Measurements from ENCODE around the gene CDK5R1.
"Not testable (repeated sequence)": the region's sequence is repeated elsewhere in the genome, so short reads cannot be mapped to it uniquely, and the experiment has no call there.

CDK5R1 gene

DNA sequence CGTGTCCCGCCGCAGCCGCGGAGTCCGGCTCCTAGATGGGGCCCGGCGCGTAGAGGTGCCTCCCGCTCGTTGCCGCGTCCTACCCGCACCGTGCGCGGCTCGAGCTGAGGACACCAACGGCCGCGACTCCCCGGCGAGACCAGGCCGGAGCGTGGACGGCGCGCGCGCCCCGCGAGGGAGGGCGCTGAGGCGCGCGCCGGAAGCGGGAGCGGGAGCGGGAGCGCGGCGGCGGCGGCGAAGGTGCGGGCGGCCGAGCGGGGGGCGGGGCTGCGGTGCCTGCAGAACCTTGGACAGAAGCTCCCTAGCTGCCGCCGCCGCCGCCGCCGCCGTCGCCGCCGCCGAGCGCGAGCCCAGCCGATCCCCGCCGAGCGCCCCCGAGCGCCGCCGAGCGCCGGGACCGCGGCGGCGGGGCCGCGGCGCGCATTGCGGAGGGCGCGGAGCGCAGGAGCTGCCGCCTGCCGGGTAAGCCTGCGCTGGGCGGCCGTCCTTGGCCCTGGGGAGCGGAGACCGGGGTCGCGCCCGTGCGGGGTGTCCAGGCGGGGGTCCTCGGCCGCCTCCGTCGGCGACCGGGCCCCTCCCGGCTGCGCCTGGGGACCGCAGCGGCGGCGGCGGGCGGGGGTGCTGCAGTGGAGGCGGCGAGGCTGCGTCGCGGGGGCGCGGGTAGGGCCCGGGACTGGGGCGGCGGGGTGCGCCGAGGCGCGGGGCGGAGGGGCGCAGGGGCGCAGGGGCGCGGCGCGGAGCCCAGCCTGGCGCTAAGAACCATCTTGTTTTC is at the start of gene CDK5R1:
Gene CDK5R1, plus strand, starts transcription at position 293 of the 772 bp plus-strand sequence. CDS start 628 bp downstream, outside the sequence.
- H3K4me3 ChIP-seq (ENCODE audit: low read depth, low read length), result peak within 1 kb of the TSS; percentile 69

- H3K4me3 ChIP-seq (ENCODE audit: low read depth, low read length), result no peak overlapping the region
Measured at GRCh38 chr17:32440722-32441121, 46.1 kb upstream of the CDK5R1 start.

DNA sequence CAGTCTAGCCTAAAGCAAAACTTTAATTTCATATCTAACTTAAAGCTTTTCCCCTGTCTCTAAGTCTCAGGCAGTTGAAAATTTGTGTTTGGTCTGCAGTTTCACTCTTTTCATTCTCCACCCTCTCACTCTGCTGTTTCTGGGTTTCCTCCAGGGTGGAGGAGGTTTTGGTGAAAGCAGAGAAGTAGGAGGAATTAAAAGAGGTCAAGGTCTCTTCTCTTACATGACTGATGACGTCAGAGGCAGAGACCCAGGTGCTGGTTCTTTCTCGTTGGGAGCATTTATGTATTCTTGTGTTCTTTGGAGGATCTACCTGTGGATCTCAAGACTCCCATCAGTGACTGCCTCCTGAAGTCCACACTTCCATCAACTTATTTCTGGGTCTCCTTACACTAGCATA is 44.9 kb upstream of the CDK5R1 start:
- H3K4me3 ChIP-seq (ENCODE audit: low read depth, low read length), result no peak overlapping the region

DNA sequence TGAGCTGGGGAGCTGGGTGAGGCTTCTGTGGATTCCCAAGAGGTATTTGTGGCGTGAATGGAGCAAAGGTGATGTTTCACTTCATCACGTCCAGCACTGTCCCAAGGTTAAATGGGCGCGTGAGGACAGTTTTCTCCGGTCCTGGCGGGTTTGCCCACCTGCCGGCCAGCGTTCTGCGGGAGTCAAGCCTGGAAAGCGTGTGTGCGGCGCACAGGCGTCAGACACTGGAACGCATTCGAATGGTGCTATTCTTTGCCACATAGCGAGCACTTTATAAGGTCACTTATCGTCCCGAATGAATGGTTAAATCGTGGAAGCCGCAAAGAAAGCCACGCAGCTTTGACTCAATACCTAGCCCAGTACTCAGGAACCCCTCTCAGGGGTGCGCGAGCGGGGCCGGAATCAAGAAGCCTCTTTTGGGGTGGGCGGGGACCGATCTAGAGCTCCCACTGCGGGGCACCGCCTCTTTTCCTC is 42.9 kb upstream of the CDK5R1 start:
- H3K4me3 ChIP-seq (ENCODE audit: low read depth, low read length), result peak overlapping the region; percentile 24

DNA sequence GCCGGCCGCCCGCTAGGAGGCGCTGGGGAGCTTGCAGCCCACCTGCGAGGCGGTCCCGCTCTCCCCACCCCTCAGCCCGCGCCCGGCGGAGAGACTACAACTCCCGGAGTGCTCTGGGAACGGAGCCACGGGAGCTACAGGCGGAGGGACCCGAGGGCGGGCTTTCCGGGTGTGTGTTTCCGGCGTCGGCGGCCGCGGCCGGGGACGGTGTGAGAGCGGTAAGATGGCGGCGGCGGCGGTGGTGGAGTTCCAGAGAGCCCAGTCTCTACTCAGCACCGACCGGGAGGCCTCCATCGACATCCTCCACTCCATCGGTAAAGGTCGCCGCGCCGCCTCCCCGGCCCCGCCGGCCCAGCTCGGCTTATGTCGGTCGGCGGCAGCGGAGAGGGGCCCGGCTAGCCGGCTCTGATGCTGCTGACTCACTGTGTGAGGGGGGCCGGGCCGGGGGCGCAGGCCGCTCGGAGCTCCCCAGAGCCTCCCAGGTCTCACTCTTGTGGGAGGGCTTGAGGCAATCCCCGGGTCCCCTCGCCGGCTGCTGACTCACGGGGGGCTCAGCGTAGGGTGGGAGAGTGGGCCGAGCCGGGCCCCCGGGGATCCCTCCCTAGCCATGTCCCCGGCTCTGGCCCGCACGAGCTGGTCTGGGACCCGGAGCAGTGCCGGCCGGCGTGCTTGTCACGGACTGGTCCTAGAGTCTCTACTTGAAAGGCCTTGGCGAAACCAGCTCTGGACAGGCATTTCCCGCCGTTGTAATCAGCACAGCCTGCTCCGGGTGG is 42.3 kb upstream of the CDK5R1 start, which contains the start of gene PSMD11:
Gene PSMD11, plus strand, starts transcription at position 210 of the 773 bp plus-strand sequence. Its CDS starts 14 bp downstream, at position 224.
- H3K4me3 ChIP-seq (ENCODE audit: low read depth, low read length), result peak within 1 kb of the TSS; percentile 91

GRCh38 chr17:32445074-32445415 is 41.7 kb upstream of the CDK5R1 start:
- H3K4me3 ChIP-seq (ENCODE audit: low read depth, low read length), result peak overlapping the region; percentile 91

DNA sequence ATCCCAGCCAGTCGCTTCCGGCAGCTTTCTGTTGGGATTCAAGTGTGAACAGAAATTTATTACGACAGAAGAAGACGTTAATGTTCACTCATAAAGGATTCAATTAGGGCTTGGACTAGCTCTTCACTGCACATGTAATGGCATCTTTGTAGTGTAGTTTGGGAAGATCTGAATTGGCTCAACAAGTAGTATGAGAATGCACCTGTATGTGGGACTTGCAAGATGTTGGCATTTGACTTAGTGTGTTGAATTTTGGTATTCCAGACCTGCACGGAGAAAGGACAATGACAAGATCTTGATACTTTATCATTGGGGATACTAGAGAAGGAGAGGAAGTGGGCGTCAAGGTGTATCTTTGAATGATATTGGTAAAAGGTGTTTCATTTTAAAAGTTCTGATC is 41.3 kb upstream of the CDK5R1 start:
- H3K4me3 ChIP-seq (ENCODE audit: low read depth, low read length), result peak overlapping the region; percentile 91

DNA sequence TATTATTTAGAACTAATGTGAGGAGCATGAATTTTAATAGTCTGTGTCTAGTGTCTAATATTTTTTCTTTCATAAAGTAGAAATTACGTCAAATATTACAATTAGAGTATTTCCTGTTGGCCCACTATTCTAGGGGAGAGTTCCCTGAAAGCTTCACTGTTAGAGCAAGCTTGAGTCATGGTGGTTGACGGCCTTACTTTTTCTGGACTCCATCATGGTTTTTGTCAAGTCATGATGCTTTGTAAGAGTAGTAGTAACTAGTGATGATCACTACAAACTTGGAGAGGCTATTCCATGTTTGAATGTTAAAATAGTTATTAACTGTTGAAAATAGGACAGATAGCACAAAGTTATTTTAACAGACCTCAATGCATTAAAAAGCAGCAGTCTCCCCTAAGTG is 40.8 kb upstream of the CDK5R1 start:
- H3K4me3 ChIP-seq (ENCODE audit: low read depth, low read length), result peak overlapping the region; percentile 91

DNA sequence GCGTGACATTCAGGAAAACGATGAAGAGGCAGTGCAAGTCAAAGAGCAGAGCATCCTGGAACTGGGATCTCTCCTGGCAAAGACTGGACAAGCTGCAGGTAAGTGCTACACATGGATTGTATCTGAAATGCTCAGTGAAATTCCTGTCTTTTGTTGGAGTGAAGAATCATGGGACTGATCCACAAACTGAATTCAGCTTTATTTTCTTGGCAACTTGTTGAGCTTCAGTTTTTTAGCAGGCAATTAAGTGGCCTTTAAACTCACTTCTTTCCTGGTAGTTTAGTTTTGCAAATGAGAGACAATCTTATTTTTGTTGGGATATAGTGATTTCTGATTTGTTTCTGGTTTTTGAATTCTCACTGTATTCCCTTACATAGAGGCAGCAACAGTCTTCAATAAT is 39.8 kb upstream of the CDK5R1 start:
- no peak overlapping the region for H3K4me3 ChIP-seq (ENCODE audit: low read depth, low read length)

- H3K4me3 ChIP-seq (ENCODE audit: low read depth, low read length), result no peak overlapping the region
Measured at GRCh38 chr17:32449963-32450362, 36.8 kb upstream of the CDK5R1 start.

DNA sequence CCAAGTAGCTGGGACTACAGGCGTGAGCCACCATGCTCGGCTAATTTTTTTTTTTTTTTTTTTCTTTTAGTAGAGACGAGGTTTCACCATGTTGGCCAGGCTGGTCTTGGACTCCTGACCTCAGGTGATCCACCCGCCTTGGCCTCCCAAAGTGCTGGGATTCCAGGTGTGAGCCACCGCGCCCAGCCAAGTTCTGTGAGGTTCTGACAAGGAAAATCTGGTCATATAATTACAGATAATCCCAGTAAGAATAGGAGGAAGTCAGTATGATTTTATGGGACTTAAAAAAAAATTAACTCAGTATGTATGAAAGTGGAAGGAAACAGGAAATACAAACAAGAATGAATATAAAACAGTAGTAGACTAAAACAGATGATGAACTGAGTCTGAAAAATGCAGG is 36.4 kb upstream of the CDK5R1 start:
- not testable (repeated sequence) for H3K4me3 ChIP-seq (ENCODE audit: low read depth, low read length)

- no peak overlapping the region for H3K4me3 ChIP-seq (ENCODE audit: low read depth, low read length)
Measured at GRCh38 chr17:32451879-32452278, 34.9 kb upstream of the CDK5R1 start.

DNA sequence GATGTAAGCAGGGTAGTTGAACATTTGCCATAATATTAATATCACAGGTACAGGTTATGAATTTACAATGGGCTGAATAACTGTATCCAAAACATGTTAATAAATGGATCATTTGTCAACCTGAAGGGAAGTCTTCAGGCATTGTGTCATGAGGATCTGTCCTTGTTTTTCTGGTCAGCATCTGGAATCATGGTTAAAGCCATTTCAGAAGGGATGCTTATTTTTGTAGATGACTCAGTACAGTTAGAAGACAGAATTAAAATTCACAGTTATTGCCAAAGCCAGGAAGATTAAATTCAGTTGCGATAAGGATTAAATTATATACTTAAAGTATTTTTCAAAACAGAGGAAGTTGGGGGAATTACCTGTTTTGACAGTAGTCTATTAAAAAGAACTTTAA is 34.5 kb upstream of the CDK5R1 start:
- no peak overlapping the region for H3K4me3 ChIP-seq (ENCODE audit: low read depth, low read length)

- no peak overlapping the region for H3K4me3 ChIP-seq (ENCODE audit: low read depth, low read length)
Measured at GRCh38 chr17:32453370-32453769, 33.4 kb upstream of the CDK5R1 start.

GRCh38 chr17:32458371-32458770 is 28.4 kb upstream of the CDK5R1 start:
- no peak overlapping the region for H3K4me3 ChIP-seq (ENCODE audit: low read depth, low read length)

GRCh38 chr17:32460054-32460453 is 26.7 kb upstream of the CDK5R1 start:
- no peak overlapping the region for H3K4me3 ChIP-seq (ENCODE audit: low read depth, low read length)

- H3K4me3 ChIP-seq (ENCODE audit: low read depth, low read length), result no peak overlapping the region
Measured at GRCh38 chr17:32461498-32461852, 25.3 kb upstream of the CDK5R1 start.

GRCh38 chr17:32461853-32462617 is 24.8 kb upstream of the CDK5R1 start:
- no peak overlapping the region for H3K4me3 ChIP-seq (ENCODE audit: low read depth, low read length)

- no peak overlapping the region for H3K4me3 ChIP-seq (ENCODE audit: low read depth, low read length)
Measured at GRCh38 chr17:32463304-32463703, 23.5 kb upstream of the CDK5R1 start.

DNA sequence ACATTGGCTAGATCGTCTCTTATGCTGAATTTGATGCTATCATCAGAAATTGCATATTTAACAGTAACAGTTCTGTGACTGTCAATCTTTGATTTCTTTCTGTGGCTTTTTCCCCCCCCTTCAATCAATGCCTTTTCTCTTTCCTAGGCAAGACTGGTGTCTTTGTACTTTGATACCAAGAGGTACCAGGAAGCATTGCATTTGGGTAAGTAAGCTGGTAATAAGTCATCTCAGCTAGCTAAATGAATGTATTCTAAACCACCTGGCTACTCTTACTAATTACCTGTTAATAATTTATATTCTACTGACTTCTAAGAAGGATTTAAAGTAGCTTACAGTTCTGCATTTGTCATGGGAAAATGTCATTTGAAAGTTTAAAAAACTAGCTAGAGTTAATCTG is 22.4 kb upstream of the CDK5R1 start:
- no peak overlapping the region for H3K4me3 ChIP-seq (ENCODE audit: low read depth, low read length)

DNA sequence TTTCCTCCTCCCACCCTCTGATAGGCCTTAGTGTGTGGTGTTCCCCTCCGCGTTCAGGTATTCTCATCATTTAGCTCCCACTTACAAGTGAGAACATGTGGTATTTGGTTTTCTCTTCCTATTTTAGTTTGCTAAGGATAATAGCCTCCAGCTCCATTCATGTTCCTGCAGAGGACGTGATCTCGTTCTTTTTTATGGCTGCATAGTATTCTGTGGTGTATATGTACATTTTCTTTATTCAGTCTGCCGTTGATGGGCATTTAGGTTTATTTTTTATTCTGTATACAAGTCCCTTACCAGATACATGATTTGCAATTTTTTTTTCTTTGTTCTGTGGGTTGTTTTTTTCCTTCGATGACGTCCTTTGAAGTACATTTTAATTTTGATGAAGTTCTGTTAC is 18.8 kb upstream of the CDK5R1 start:
- H3K4me3 ChIP-seq (ENCODE audit: low read depth, low read length), result no peak overlapping the region

Measured in iPS-11a (cell line).